ENCODE data around the gene WSCD2. TPM values are rescaled to one million over a fixed set of nuclear protein-coding genes. Genes with fewer than 3 reads are reported as not detected.

WSCD2 gene
- total and polyA plus RNA-seq, 3 donors from 2014 or later, result 0.50 to 1.7 (median 0.94) TPM

DNA sequence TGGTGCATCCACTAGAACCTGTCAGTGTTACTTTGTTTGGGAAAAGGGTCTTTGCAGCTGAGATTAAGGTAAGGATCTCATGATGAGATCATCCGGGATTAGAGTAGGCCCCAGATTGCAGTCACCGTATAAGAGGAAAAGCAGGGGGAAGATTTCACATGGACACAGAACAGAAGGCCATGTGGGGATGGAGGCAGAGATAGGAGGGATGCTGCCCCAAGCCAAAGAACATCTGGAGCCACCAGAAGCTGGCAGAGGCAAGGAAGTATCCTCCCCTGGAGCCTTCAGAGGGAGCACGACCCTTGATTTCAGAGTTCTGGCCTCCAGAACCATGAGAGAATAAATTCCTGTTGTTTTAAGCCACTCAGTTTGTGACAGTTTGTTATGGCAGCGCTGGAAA lies 170.4 kb downstream of the WSCD2 start:
- TF ChIP-seq, protein P1, sequence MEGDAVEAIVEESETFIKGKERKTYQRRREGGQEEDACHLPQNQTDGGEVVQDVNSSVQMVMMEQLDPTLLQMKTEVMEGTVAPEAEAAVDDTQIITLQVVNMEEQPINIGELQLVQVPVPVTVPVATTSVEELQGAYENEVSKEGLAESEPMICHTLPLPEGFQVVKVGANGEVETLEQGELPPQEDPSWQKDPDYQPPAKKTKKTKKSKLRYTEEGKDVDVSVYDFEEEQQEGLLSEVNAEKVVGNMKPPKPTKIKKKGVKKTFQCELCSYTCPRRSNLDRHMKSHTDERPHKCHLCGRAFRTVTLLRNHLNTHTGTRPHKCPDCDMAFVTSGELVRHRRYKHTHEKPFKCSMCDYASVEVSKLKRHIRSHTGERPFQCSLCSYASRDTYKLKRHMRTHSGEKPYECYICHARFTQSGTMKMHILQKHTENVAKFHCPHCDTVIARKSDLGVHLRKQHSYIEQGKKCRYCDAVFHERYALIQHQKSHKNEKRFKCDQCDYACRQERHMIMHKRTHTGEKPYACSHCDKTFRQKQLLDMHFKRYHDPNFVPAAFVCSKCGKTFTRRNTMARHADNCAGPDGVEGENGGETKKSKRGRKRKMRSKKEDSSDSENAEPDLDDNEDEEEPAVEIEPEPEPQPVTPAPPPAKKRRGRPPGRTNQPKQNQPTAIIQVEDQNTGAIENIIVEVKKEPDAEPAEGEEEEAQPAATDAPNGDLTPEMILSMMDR (IDR thresholded peaks at IDR 0.05), result no peak
- TF ChIP-seq POLR2A (IDR thresholded peaks at IDR 0.05), result no peak
- Histone ChIP-seq H3K36me3 (ENCODE audit: low read depth, missing control alignments) (no peaks in the 10 kb centered on the region), H3K9me3 (no peaks in the 10 kb centered on the region), H3K27me3 (no peaks in the 10 kb centered on the region), H3K4me1 (peaks cover 21% of the 10 kb centered on the region), H3K4me3 (no peak overlapping the region), H3K27ac (no peak overlapping the region)
- 68 to 69% methylated on average over 4 of the region's 4 CpGs for WGBS, 2 donors
- intact Hi-C loops (cut with DNase I; ENCODE audit: low total_unique reads), result no loop called here
- DNase-seq, result no peak

Other genes starting within 250 kb of the WSCD2 start
- 1 to 10 TPM; 2.4 to 4.8 TPM for gene CMKLR1, start 210.0 kb downstream of the WSCD2 start, total RNA-seq
- 9.5 TPM for gene CMKLR1, start 210.0 kb downstream of the WSCD2 start, polyA plus RNA-seq (ENCODE audit: insufficient read depth, low read depth, low replicate concordance)